Testis (tissue), 2 donors: Measurements from ENCODE around the gene GAK.

Experiments used
- POLR2A ChIP-seq: fragments of 450-650 bp; IDR thresholded peaks from one replicate; pipeline ENCODE4 v1.6.1; 2017; ENCODE audit warnings: antibody characterized with exemption, mild to moderate bottlenecking, moderate library complexity
- TF ChIP-seq, protein P1 (sequence below), 3 experiments: fragments of 450-650 bp in 2 of 3; fragments of 200-600 bp in 1 of 3; sonication (generic) in 1 of 3; IDR thresholded peaks; one replicate each; pipeline ENCODE4 v1.5.1; 2016 to 2019; ENCODE audit warnings: antibody characterized with exemption in 3 of 3, mild to moderate bottlenecking in 2 of 3, moderate library complexity in 1 of 3

DNA sequence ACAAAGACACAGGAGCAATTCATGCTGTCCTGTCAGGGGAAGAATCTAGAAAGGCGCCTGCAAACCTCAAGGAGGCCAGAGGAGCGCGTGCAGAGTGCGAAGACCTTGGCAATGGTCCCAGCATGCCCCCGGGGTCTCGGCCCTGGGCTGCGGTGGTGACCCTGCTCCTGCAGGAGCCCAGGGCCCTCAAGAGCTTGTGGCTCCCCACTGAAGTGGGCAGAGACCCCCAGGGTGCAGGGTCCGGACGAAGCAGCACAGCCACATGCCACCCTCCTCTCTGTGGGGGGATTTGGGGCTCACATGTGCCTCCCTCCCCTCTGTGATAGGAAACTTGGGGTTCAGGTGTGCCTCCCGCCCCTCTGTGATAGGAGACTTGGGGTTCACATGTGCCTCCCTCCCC, 39.3 kb downstream of the GAK start:
- TF ChIP-seq, protein P1, sequence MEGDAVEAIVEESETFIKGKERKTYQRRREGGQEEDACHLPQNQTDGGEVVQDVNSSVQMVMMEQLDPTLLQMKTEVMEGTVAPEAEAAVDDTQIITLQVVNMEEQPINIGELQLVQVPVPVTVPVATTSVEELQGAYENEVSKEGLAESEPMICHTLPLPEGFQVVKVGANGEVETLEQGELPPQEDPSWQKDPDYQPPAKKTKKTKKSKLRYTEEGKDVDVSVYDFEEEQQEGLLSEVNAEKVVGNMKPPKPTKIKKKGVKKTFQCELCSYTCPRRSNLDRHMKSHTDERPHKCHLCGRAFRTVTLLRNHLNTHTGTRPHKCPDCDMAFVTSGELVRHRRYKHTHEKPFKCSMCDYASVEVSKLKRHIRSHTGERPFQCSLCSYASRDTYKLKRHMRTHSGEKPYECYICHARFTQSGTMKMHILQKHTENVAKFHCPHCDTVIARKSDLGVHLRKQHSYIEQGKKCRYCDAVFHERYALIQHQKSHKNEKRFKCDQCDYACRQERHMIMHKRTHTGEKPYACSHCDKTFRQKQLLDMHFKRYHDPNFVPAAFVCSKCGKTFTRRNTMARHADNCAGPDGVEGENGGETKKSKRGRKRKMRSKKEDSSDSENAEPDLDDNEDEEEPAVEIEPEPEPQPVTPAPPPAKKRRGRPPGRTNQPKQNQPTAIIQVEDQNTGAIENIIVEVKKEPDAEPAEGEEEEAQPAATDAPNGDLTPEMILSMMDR (IDR thresholded peaks at IDR 0.05), result no peak
- no peak for TF ChIP-seq POLR2A
